ENCODE data around the gene NDUFS7. TPM values are rescaled to one million over a fixed set of nuclear protein-coding genes. Genes with fewer than 3 reads are reported as not detected.
A peak's percentile ranks its signal among the peaks of the same experiment; 100 is the strongest.

The NDUFS7 gene
- total RNA-seq, 1 donor from 2014 or later = 84.3 TPM

DNA sequence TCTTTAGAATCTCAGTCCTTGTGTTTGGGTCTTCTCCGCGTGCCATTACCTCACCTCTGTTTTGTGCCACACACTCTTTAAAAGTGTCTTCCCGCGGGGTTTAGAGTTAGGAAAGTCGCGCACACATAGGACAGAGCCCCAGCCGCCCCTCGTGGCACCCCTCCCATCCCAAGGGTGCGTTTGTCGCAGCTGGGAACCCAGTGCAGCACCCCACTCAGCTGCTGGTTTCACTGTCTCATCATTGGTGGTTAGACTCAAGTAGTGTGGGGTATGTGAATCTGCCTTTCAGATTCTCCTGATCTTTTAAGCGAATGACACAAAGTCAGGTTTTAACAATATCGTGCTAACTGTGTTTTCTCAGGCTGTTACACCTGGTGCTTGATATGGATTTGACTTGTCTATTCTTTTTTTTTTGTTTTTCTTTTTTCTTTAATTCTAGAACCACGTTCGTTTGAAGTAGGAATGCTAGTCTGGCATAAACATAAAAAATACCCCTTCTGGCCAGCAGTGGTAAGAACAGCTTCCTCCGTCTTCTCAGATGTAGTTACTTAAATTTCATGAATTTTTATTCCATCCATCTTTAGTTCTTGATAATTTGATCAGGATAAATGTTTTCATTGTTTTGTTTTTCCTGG, 19.5 kb upstream of the NDUFS7 start:
- POLR2A ChIA-PET = interaction anchor here (0.6 to 1.1 kb wide), 3 partner anchors 95 to 120 kb away, joined by 3 to 5 read pairs (median 3); partner anchors contain the start of gene CIRBP
- H3K27ac Mint-ChIP-seq = no peak overlapping the region
- DNase-seq (no peak), ATAC-seq (ENCODE audit: low read depth) (peak; percentile 27)
- peak overlapping the region; percentile 44 for H3K4me3 Mint-ChIP-seq
- no peaks in the 10 kb centered on the region for H3K27me3 Mint-ChIP-seq
- intact Hi-C loops (cut with micrococcal nuclease) = no loop called here
- H3K36me3 Mint-ChIP-seq (ENCODE audit: low read depth) = peaks cover 58% of the 10 kb centered on the region
- no peaks in the 10 kb centered on the region for H3K9me3 Mint-ChIP-seq
- CTCF ChIA-PET = no interaction called here
- no peak for TF ChIP-seq CTCF (IDR thresholded peaks at IDR 0.05)
- H3K4me1 Mint-ChIP-seq = peaks cover 36% of the 10 kb centered on the region

- no peak overlapping the region for H3K27ac Mint-ChIP-seq
Measured at GRCh38 chr19:1365319-1366269, 18.1 kb upstream of the NDUFS7 start.

GRCh38 chr19:1366296-1366695, 17.4 kb upstream of the NDUFS7 start:
- POLR2A ChIA-PET = interaction anchor here (1.1 kb wide), 1 partner anchor 97 kb away, joined by 6 read pairs; the partner anchor contains the start of gene CIRBP
- H3K27ac Mint-ChIP-seq = no peak overlapping the region
- H3K4me3 Mint-ChIP-seq = no peak overlapping the region
- H3K4me1 Mint-ChIP-seq = peaks cover 33% of the 10 kb centered on the region
- intact Hi-C loops (cut with micrococcal nuclease) = no loop called here
- DNase-seq (no peak), ATAC-seq (ENCODE audit: low read depth) (no peak)
- no peaks in the 10 kb centered on the region for H3K27me3 Mint-ChIP-seq
- CTCF ChIA-PET = no interaction called here
- H3K9me3 Mint-ChIP-seq = no peaks in the 10 kb centered on the region
- H3K36me3 Mint-ChIP-seq (ENCODE audit: low read depth) = peaks cover 52% of the 10 kb centered on the region
- TF ChIP-seq CTCF (IDR thresholded peaks at IDR 0.05) = no peak

More at GRCh38 chr19:1365319-1366269, 18.1 kb upstream of the NDUFS7 start:
- Mint-ChIP-seq H3K4me3 (no peak overlapping the region), H3K9me3 (no peaks in the 10 kb centered on the region), H3K4me1 (peaks cover 36% of the 10 kb centered on the region), H3K27me3 (no peaks in the 10 kb centered on the region), H3K36me3 (ENCODE audit: low read depth) (peaks cover 51% of the 10 kb centered on the region)
- ChIA-PET CTCF (no interaction called here), POLR2A (no interaction called here)
- no peak for TF ChIP-seq CTCF (IDR thresholded peaks at IDR 0.05)
- ATAC-seq (ENCODE audit: low read depth) = no peak
- intact Hi-C loops (cut with micrococcal nuclease) = no loop called here
- DNase-seq = no peak

DNA sequence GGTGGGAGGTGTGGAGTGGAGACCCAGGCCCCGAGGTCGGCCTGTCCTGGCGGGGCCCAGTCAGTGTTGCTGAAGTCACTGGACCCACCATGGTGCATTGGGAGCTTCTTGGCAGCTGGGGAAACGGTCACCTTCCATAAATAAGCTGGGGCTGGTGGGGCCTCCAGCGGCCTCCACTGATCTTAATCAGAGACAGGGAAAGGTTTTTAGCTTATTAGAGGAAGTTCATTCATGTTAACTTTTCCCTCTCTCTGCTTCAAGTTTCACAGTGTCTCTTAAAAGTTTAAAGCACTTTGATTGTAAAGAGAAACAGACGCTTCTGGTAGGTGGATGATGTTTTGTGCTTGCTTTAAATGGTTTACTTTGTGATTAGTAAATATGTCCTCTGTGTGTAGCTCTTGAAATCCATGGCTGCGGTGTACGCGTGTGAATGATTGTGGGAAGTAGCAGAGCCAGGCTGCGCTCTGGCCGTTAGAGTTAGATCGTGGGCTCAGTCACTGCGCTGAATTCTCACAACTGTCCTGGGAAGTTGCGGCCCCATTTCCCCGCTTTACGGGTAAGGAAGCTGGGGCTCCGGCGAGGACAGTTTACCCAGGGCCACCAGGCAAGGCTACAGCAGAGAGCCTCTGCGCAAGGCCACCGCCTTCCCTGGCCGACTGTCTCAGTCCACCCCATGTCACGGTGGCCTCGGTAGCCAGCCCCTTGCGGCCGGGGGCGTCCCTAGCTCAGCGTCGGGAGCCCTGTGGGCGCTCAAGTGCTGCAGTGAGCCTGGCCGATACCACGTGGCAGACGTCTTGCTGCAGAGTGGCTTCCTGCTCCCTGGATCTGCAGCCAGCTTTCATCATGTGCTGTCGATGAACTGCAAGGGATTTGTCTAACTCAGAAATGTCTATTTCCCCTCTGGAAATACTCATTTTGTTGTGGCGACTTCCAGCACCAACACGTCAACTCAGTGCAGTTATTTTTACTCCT, 16.5 kb upstream of the NDUFS7 start:
- H3K27ac Mint-ChIP-seq = no peak overlapping the region
- no peak for DNase-seq
- CTCF ChIA-PET = no interaction called here
- H3K4me1 Mint-ChIP-seq = peaks cover 25% of the 10 kb centered on the region
- H3K27me3 Mint-ChIP-seq = no peaks in the 10 kb centered on the region
- POLR2A ChIA-PET = interaction anchor here (1.1 kb wide), 1 partner anchor 98 kb away, joined by 6 read pairs; the partner anchor contains the start of gene CIRBP
- intact Hi-C loops (cut with micrococcal nuclease) = no loop called here
- H3K4me3 Mint-ChIP-seq = no peak overlapping the region
- TF ChIP-seq CTCF (IDR thresholded peaks at IDR 0.05) = no peak
- peaks cover 47% of the 10 kb centered on the region for H3K36me3 Mint-ChIP-seq (ENCODE audit: low read depth)
- H3K9me3 Mint-ChIP-seq = no peaks in the 10 kb centered on the region
- ATAC-seq (ENCODE audit: low read depth) = no peak
